ENCODE results near the gene SP6. TPM values are rescaled to one million over a fixed set of nuclear protein-coding genes. Genes with fewer than 3 reads are reported as not detected.

Gene SP6
- total RNA-seq = under 1 TPM; 0.78 to 0.81 TPM
- under 1 TPM in 1 of 2 donors, not detected in 1; 0.25 TPM for polyA plus RNA-seq
- long read RNA-seq, donor 1, partial matches to known transcripts = 0 of 2 reads
- long read RNA-seq, donor 1, other reads (novel, unspliced or antisense) = 2 of 2 reads
- long read RNA-seq, donor 2 = 0 reads

GRCh38 chr17:47850692-47851573 lies at the start of gene SP6:
SP6 (minus strand) TSS chr17:47851163; CDS start chr17:47848429, 2,734 bp downstream.
- ATAC-seq (ENCODE audit: low FRiP score) = peak; percentile 67
- no peaks in the 10 kb centered on the region for H3K9me3 ChIP-seq (ENCODE audit: control insufficient read depth, low read length)
- H3K27me3 ChIP-seq (ENCODE audit: control insufficient read depth in 1 of 2, insufficient read depth in 2 of 2, low read length in 1 of 2) = peaks cover 0 to 2% of the 10 kb centered on the region in 2 donors
- H3K27ac ChIP-seq (ENCODE audit: low read depth in 1 of 2, low read length in 2 of 2) = no peak within 1 kb of the TSS
- H3K4me1 ChIP-seq (ENCODE audit: control insufficient read depth in 1 of 2, insufficient read depth in 2 of 2, low read length in 2 of 2) = no peaks in the 10 kb centered on the region
- no peak within 1 kb of the TSS for H3K4me3 ChIP-seq (ENCODE audit: low read length in 2 of 2)
- peak; percentile 69 to 88 for DNase-seq
- H3K36me3 ChIP-seq (ENCODE audit: control insufficient read depth in 1 of 2, insufficient read depth in 2 of 2, low read length in 1 of 2) = no peaks in the 10 kb centered on the region
- intact Hi-C loops (cut with DNase I) = loop anchor here in 1 of 2 donors (5.0 kb wide), 1 partner anchor 166 kb away; no protein-coding TSS in a partner anchor
- WGBS, 2 donors = 7 to 10% methylated on average over 60 to 71 of the region's 71 CpGs

GRCh38 chr17:47899643-47900042 lies 48.7 kb upstream of the SP6 start:
- H3K27me3 ChIP-seq (ENCODE audit: control insufficient read depth in 1 of 2, insufficient read depth in 2 of 2, low read length in 1 of 2) = no peaks in the 10 kb centered on the region
- no peaks in the 10 kb centered on the region for H3K36me3 ChIP-seq (ENCODE audit: control insufficient read depth in 1 of 2, insufficient read depth in 2 of 2, low read length in 1 of 2)
- peaks cover 4% of the 10 kb centered on the region in 2 donors for H3K4me1 ChIP-seq (ENCODE audit: control insufficient read depth in 1 of 2, insufficient read depth in 2 of 2, low read length in 2 of 2)
- H3K4me3 ChIP-seq (ENCODE audit: low read length in 2 of 2) = no peak overlapping the region
- intact Hi-C loops (cut with DNase I) = loop anchor here in 1 of 2 donors (5.0 kb wide), 1 partner anchor 43 kb away; the partner anchor contains the start of gene PNPO
- DNase-seq (peak in 1 of 2 donors; percentile 31), ATAC-seq (ENCODE audit: low FRiP score) (no peak)
- peak overlapping the region in 1 of 2 donors; percentile 83 for H3K27ac ChIP-seq (ENCODE audit: low read depth in 1 of 2, low read length in 2 of 2)
- WGBS, 2 donors = 60 to 64% methylated on average over 5 of the region's 5 CpGs
- H3K9me3 ChIP-seq (ENCODE audit: control insufficient read depth, low read length) = no peaks in the 10 kb centered on the region

- no peak overlapping the region for H3K27ac ChIP-seq (ENCODE audit: low read depth in 1 of 2, low read length in 2 of 2)
- H3K9me3 ChIP-seq (ENCODE audit: control insufficient read depth, low read length) = no peaks in the 10 kb centered on the region
- H3K4me1 ChIP-seq (ENCODE audit: control insufficient read depth in 1 of 2, insufficient read depth in 2 of 2, low read length in 2 of 2) = peaks cover 0 to 4% of the 10 kb centered on the region in 2 donors
- no peak overlapping the region for H3K4me3 ChIP-seq (ENCODE audit: low read length in 2 of 2)
- DNase-seq = no peak
- no peak for ATAC-seq (ENCODE audit: low FRiP score)
- H3K36me3 ChIP-seq (ENCODE audit: control insufficient read depth in 1 of 2, insufficient read depth in 2 of 2, low read length in 1 of 2) = no peaks in the 10 kb centered on the region
- intact Hi-C loops (cut with DNase I) = loop anchor here in 1 of 2 donors (5.0 kb wide), 1 partner anchor 44 kb away; the partner anchor contains the start of gene PNPO
- no peaks in the 10 kb centered on the region for H3K27me3 ChIP-seq (ENCODE audit: control insufficient read depth in 1 of 2, insufficient read depth in 2 of 2, low read length in 1 of 2)
These were observed 47.3 kb upstream of the SP6 start for GRCh38 chr17:47898241-47898640.

GRCh38 chr17:47897561-47897960 lies 46.6 kb upstream of the SP6 start:
- H3K9me3 ChIP-seq (ENCODE audit: control insufficient read depth, low read length) = no peaks in the 10 kb centered on the region
- H3K4me3 ChIP-seq (ENCODE audit: low read length in 2 of 2) = no peak overlapping the region
- peaks cover 0 to 4% of the 10 kb centered on the region in 2 donors for H3K4me1 ChIP-seq (ENCODE audit: control insufficient read depth in 1 of 2, insufficient read depth in 2 of 2, low read length in 2 of 2)
- WGBS, 2 donors = 62 to 64% methylated on average over 5 of the region's 5 CpGs
- no peaks in the 10 kb centered on the region for H3K27me3 ChIP-seq (ENCODE audit: control insufficient read depth in 1 of 2, insufficient read depth in 2 of 2, low read length in 1 of 2)
- no peaks in the 10 kb centered on the region for H3K36me3 ChIP-seq (ENCODE audit: control insufficient read depth in 1 of 2, insufficient read depth in 2 of 2, low read length in 1 of 2)
- intact Hi-C loops (cut with DNase I) = loop anchor here (2.0 to 5.0 kb wide), 2 partner anchors 43 to 45 kb away; partner anchors contain the start of gene PNPO (in 2 of the 2)
- DNase-seq = no peak
- no peak for ATAC-seq (ENCODE audit: low FRiP score)
- H3K27ac ChIP-seq (ENCODE audit: low read depth in 1 of 2, low read length in 2 of 2) = peak overlapping the region; percentile 60 to 95

- ATAC-seq (ENCODE audit: low FRiP score) = no peak
- Histone ChIP-seq H3K27ac (ENCODE audit: low read depth in 1 of 2, low read length in 2 of 2) (peak overlapping the region; percentile 74 to 95), H3K27me3 (ENCODE audit: control insufficient read depth in 1 of 2, insufficient read depth in 2 of 2, low read length in 1 of 2) (no peaks in the 10 kb centered on the region), H3K4me3 (ENCODE audit: low read length in 2 of 2) (peak overlapping the region; percentile 83 to 97), H3K9me3 (ENCODE audit: control insufficient read depth, low read length) (no peaks in the 10 kb centered on the region), H3K4me1 (ENCODE audit: control insufficient read depth in 1 of 2, insufficient read depth in 2 of 2, low read length in 2 of 2) (peaks cover 0 to 4% of the 10 kb centered on the region in 2 donors), H3K36me3 (ENCODE audit: control insufficient read depth in 1 of 2, insufficient read depth in 2 of 2, low read length in 1 of 2) (no peaks in the 10 kb centered on the region)
- 0 to 1% methylated on average over 22 of the region's 22 CpGs for WGBS, 2 donors
- DNase-seq = no peak
- intact Hi-C loops (cut with DNase I) = loop anchor here (1.0 to 5.0 kb wide), 3 partner anchors 44 to 73 kb away; partner anchors contain the start of gene PNPO (in 2 of the 2)
These were observed 45.9 kb upstream of the SP6 start for GRCh38 chr17:47896672-47897490.

GRCh38 chr17:47895856-47896671 lies 45.1 kb upstream of the SP6 start, which contains the start of gene SP2:
SP2 (plus strand) TSS chr17:47896236; CDS start chr17:47896287, 51 bp downstream.
- 1% methylated on average over 52 to 70 of the region's 70 CpGs for WGBS, 2 donors
- Histone ChIP-seq H3K36me3 (ENCODE audit: control insufficient read depth in 1 of 2, insufficient read depth in 2 of 2, low read length in 1 of 2) (no peaks in the 10 kb centered on the region), H3K27me3 (ENCODE audit: control insufficient read depth in 1 of 2, insufficient read depth in 2 of 2, low read length in 1 of 2) (no peaks in the 10 kb centered on the region), H3K4me3 (ENCODE audit: low read length in 2 of 2) (peak within 1 kb of the TSS; percentile 92 to 97), H3K4me1 (ENCODE audit: control insufficient read depth in 1 of 2, insufficient read depth in 2 of 2, low read length in 2 of 2) (peaks cover 0 to 4% of the 10 kb centered on the region in 2 donors), H3K9me3 (ENCODE audit: control insufficient read depth, low read length) (no peaks in the 10 kb centered on the region), H3K27ac (ENCODE audit: low read depth in 1 of 2, low read length in 2 of 2) (peak within 1 kb of the TSS; percentile 95 to 96)
- ATAC-seq (ENCODE audit: low FRiP score) (peak; percentile 97), DNase-seq (peak; percentile 99)
- intact Hi-C loops (cut with DNase I) = loop anchor here (1.0 to 5.0 kb wide), 4 partner anchors 45 to 75 kb away; partner anchors contain the start of genes PNPO (in 2 of the 2) and CDK5RAP3 (in 1 of the 2)

GRCh38 chr17:47895347-47895855 lies 44.4 kb upstream of the SP6 start:
- no peaks in the 10 kb centered on the region for H3K9me3 ChIP-seq (ENCODE audit: control insufficient read depth, low read length)
- DNase-seq (no peak), ATAC-seq (ENCODE audit: low FRiP score) (peak; percentile 4)
- peak overlapping the region; percentile 66 to 92 for H3K4me3 ChIP-seq (ENCODE audit: low read length in 2 of 2)
- WGBS, 2 donors = 0% methylated on average over 25 of the region's 25 CpGs
- H3K27ac ChIP-seq (ENCODE audit: low read depth in 1 of 2, low read length in 2 of 2) = peak overlapping the region in 1 of 2 donors; percentile 95
- H3K36me3 ChIP-seq (ENCODE audit: control insufficient read depth in 1 of 2, insufficient read depth in 2 of 2, low read length in 1 of 2) = no peaks in the 10 kb centered on the region
- no peaks in the 10 kb centered on the region for H3K27me3 ChIP-seq (ENCODE audit: control insufficient read depth in 1 of 2, insufficient read depth in 2 of 2, low read length in 1 of 2)
- H3K4me1 ChIP-seq (ENCODE audit: control insufficient read depth in 1 of 2, insufficient read depth in 2 of 2, low read length in 2 of 2) = peaks cover 0 to 4% of the 10 kb centered on the region in 2 donors
- intact Hi-C loops (cut with DNase I) = loop anchor here in 1 of 2 donors (2.0 to 5.0 kb wide), 2 partner anchors 47 to 75 kb away; partner anchors contain the start of genes CDK5RAP3 and PNPO
